IMR-90 (cell line): ENCODE measurements around the gene PSMD14.

Experiments used
- BHLHE40 ChIP-seq: fragments of 150-350 bp; IDR thresholded peaks from 2 replicates; pipeline ENCODE4 v1.6.1; 2016; ENCODE audit warnings: mild to moderate bottlenecking, low read depth, low read length
- CEBPB ChIP-seq: IDR thresholded peaks from 2 replicates; pipeline ENCODE4 v1.6.1; 2012; ENCODE audit warnings: low read depth, low read length, improper control_type of control experiment
- CHD1 ChIP-seq: IDR thresholded peaks from 2 replicates; pipeline ENCODE4 v1.6.1; 2012; ENCODE audit warnings: low read depth, low read length, improper control_type of control experiment
- FOS ChIP-seq: fragments of 150-350 bp; IDR thresholded peaks from 2 replicates; pipeline ENCODE4 v1.6.1; 2016; ENCODE audit warnings: low read depth, low read length
- MAZ ChIP-seq: IDR thresholded peaks from 2 replicates; pipeline ENCODE4 v1.6.1; 2012; ENCODE audit warnings: low read depth, mild to moderate bottlenecking, low read length, improper control_type of control experiment, moderate library complexity, borderline replicate concordance
- MXI1 ChIP-seq: IDR thresholded peaks from 2 replicates; pipeline ENCODE4 v1.6.1; 2012; ENCODE audit warnings: low read depth, mild to moderate bottlenecking, low read length, moderate library complexity, borderline replicate concordance
- POLR2A ChIP-seq: IDR thresholded peaks from 2 replicates; pipeline ENCODE4 v1.6.1; 2012; ENCODE audit warnings: mild to moderate bottlenecking, low read depth, low read length
- RAD21 ChIP-seq: IDR thresholded peaks from 2 replicates; pipeline ENCODE4 v1.6.1; 2012; ENCODE audit warnings: low read length, improper control_type of control experiment
- RFX5 ChIP-seq: IDR thresholded peaks from 2 replicates; pipeline ENCODE4 v1.8.0; 2012; ENCODE audit warnings: low read depth, mild to moderate bottlenecking, low read length, moderate library complexity
- SMC3 ChIP-seq: fragments of 150-350 bp; IDR thresholded peaks from 2 replicates; pipeline ENCODE4 v1.6.1; 2016; ENCODE audit warnings: low read depth, mild to moderate bottlenecking, antibody characterized with exemption, low read length, moderate library complexity
- TF ChIP-seq, protein P1 (sequence below): conservative IDR thresholded peaks from 2 replicates; pipeline ENCODE4 v1.5.1; 2012; ENCODE audit warnings: mild to moderate bottlenecking, low read depth, low read length, improper control_type of control experiment
- TF ChIP-seq, protein P2 (sequence below): fragments of 150-350 bp; IDR thresholded peaks from 2 replicates; pipeline ENCODE4 v1.6.1; 2017; ENCODE audit warnings: mild to moderate bottlenecking, antibody characterized with exemption, low read length, low read depth

DNA sequence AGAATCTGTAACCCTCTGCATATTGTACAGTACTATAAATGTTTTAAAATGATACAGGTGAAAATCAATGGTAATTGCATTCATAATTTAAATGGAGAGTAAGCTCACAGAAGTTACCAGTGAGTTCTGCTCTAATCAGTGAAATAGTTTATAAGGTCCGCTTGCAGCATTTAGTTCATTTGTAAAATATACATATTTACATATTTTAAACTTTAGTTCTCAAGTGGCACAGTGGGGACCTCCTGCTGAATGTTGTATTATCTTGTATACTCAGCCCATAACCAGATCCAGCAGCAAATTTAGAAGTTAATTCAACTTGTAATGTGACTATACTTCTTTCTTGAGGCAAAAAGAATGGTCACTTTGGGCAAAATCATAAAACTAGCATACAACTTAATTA is 66.2 kb downstream of the PSMD14 start:
- TF ChIP-seq, protein P1, sequence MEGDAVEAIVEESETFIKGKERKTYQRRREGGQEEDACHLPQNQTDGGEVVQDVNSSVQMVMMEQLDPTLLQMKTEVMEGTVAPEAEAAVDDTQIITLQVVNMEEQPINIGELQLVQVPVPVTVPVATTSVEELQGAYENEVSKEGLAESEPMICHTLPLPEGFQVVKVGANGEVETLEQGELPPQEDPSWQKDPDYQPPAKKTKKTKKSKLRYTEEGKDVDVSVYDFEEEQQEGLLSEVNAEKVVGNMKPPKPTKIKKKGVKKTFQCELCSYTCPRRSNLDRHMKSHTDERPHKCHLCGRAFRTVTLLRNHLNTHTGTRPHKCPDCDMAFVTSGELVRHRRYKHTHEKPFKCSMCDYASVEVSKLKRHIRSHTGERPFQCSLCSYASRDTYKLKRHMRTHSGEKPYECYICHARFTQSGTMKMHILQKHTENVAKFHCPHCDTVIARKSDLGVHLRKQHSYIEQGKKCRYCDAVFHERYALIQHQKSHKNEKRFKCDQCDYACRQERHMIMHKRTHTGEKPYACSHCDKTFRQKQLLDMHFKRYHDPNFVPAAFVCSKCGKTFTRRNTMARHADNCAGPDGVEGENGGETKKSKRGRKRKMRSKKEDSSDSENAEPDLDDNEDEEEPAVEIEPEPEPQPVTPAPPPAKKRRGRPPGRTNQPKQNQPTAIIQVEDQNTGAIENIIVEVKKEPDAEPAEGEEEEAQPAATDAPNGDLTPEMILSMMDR = no peak
- TF ChIP-seq FOS (no peak), RAD21 (no peak), MAZ (no peak), BHLHE40 (no peak), POLR2A (no peak), CEBPB (no peak), MXI1 (no peak), CHD1 (no peak), RFX5 (no peak), SMC3 (no peak)
- TF ChIP-seq, protein P2, sequence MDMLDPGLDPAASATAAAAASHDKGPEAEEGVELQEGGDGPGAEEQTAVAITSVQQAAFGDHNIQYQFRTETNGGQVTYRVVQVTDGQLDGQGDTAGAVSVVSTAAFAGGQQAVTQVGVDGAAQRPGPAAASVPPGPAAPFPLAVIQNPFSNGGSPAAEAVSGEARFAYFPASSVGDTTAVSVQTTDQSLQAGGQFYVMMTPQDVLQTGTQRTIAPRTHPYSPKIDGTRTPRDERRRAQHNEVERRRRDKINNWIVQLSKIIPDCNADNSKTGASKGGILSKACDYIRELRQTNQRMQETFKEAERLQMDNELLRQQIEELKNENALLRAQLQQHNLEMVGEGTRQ = no peak
